ENCODE measurements around the gene GARNL3.

Gene GARNL3

DNA sequence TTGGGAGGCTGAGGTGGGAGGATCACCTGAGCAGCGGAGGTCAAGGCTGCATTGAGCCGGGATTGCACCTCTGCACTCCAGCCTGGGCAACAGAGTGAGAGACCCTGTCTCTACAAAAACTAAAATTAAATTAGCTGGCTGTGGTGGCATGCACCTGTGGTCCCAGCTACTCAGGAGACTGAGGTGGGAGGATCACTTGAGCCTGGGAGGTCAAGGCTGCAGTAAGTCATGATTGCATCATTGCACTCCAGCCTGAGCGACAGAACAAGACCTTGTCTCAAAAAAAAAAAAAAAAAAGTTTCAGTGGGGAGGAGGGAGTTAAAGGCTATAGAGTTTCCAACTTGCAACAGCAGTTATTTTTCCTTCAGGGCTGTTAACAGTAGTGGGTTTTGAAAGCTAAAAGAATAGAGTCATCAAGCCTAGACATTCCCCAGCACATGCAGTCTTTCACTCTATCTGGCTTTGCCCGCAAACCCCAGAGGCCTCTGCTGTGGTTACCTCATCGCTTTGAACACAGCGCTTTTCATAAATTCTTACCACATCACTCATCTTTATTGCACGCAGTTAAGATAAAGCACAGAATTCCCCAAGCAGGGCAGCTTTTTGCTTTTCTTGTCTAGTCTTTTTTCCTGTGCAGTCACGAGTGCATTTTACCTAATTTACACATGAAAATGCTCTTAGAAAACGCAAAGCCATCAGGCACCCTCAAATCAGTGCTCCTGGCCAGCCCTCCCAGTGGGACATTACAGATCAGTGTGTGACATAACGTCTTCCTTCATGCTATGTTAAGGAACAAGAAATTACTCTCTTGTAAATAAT is 123.7 kb downstream of the GARNL3 start:
- DNase-seq = peak; percentile 87

DNA sequence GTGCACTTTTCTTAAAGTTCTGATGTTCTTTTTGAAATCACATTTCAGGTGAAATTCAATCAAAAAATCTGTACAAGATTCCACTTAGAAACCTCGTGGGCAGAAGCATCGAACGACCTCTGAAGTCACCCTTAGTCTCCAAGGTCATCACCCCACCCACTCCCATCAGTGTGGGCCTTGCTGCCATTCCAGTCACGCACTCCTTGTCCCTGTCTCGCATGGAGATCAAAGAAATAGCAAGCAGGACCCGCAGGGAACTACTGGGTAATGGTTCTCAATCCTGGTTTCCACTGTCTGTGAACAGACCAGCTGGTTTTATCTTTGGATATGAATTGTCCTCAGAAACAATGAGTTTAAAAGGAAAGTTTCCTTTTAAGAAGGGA is 124.3 kb downstream of the GARNL3 start:
- no peak for DNase-seq

- DNase-seq = no peak
These were observed 125.0 kb downstream of the GARNL3 start for GRCh38 chr9:127389381-127390247.

- no peak for DNase-seq
These were observed 125.6 kb downstream of the GARNL3 start for GRCh38 chr9:127390248-127390545.

DNA sequence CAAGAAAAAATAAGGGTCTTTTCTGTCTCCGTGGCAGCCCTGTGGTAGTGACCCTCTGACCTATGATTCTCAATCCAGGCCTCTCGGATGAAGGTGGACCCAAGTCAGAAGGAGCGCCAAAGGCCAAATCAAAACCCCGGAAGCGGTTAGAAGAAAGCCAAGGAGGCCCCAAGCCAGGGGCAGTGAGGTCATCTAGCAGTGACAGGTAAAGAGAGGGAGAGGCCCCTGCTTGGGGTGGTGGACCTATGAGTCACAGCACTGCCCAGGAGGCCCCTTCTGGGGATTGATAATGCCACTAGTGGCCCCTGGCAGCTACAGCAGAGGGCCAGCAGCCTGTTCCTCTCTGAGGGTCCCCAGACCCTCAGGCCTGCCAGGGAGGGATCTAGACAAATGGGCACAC is 126.0 kb downstream of the GARNL3 start:
- DNase-seq = no peak

- no peak for DNase-seq
These were observed 127.6 kb downstream of the GARNL3 start for GRCh38 chr9:127392166-127392565.

DNA sequence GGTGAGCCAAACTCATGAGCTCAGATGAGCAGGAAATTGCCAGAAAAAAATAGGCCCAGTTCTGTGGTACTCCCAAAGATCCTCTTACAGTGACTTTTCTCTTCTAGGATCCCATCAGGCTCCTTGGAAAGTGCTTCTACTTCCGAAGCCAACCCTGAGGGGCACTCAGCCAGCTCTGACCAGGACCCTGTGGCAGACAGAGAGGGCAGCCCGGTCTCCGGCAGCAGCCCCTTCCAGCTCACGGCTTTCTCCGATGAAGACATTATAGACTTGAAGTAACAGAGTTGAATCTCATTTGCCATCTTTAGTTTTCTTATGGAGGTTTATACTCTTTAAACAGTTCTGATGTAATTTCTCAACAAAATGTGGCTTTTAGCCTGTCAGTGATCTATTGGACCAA is 128.4 kb downstream of the GARNL3 start:
- no peak for DNase-seq

GRCh38 chr9:127393645-127394044 is 129.1 kb downstream of the GARNL3 start:
- DNase-seq = no peak

GRCh38 chr9:127395497-127396252 is 131.1 kb downstream of the GARNL3 start:
- DNase-seq = no peak

- no peak for DNase-seq
These were observed 131.8 kb downstream of the GARNL3 start for GRCh38 chr9:127396253-127396807.

DNA sequence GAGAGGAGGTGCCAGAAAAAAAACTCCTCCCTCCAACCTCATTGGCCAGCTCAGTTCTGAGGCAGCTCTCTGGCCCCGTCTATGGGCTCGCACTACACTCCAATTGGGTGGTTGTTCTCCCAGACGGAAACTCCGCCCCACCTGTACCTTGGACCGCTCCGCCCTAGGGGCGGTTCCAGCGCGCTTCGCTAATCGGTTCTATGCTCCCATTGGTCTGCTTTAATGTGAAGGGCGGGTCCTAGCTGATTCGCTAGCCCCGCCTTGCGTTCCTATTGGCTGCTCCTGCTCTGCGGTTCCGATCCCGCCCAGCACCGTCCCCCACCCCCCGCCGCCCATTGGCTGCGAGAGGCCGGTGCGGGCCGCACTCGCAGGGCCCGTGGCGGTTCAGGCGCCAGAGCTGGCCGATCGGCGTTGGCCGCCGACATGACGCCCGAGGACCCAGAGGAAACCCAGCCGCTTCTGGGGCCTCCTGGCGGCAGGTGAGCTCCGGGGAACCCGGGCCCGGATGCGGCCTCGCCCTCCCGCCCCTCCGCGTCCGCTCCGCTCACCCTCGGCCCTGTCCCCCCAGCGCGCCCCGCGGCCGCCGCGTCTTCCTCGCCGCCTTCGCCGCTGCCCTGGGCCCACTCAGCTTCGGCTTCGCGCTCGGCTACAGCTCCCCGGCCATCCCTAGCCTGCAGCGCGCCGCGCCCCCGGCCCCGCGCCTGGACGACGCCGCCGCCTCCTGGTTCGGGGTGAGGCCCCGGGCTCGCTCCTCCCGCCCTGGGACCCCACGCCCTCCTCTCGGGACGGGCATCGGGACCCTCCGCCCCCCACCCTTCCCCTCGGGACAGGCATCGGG is 132.5 kb downstream of the GARNL3 start, which contains the start of gene SLC2A8:
TSS of gene SLC2A8 (plus strand) at position 362 of the 838 bp plus-strand sequence. CDS start at position 424, 62 bp downstream.
- DNase-seq = peak; percentile 91

DNA sequence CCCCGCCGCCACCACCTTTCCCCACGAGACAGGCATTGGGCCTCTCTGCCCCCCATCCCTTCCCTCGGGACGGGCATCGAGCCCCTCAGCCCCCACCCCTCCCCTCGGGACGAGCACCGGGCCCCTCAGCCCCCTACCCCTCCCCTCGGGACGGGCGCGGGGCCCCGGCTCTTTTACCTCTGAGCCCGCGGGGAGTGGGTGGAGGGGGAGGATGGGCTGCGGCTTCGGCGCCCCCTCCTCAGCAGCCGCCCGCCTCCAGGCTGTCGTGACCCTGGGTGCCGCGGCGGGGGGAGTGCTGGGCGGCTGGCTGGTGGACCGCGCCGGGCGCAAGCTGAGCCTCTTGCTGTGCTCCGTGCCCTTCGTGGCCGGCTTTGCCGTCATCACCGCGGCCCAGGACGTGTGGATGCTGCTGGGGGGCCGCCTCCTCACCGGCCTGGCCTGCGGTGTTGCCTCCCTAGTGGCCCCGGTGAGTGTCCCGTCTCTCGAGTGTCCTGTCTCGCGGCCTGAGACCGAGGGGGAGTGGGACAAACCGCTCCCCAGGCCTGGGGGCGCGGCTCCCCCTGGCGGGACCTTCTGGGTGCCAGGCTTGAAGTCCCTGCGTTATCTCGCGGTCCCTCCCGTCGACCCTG is 133.2 kb downstream of the GARNL3 start:
- peak; percentile 38 for DNase-seq

GRCh38 chr9:127398275-127398647 is 133.7 kb downstream of the GARNL3 start:
- DNase-seq = no peak

- DNase-seq = no peak
These were observed 134.3 kb downstream of the GARNL3 start for GRCh38 chr9:127398715-127399400.

GRCh38 chr9:127399736-127400269 is 135.2 kb downstream of the GARNL3 start:
- DNase-seq = no peak

DNA sequence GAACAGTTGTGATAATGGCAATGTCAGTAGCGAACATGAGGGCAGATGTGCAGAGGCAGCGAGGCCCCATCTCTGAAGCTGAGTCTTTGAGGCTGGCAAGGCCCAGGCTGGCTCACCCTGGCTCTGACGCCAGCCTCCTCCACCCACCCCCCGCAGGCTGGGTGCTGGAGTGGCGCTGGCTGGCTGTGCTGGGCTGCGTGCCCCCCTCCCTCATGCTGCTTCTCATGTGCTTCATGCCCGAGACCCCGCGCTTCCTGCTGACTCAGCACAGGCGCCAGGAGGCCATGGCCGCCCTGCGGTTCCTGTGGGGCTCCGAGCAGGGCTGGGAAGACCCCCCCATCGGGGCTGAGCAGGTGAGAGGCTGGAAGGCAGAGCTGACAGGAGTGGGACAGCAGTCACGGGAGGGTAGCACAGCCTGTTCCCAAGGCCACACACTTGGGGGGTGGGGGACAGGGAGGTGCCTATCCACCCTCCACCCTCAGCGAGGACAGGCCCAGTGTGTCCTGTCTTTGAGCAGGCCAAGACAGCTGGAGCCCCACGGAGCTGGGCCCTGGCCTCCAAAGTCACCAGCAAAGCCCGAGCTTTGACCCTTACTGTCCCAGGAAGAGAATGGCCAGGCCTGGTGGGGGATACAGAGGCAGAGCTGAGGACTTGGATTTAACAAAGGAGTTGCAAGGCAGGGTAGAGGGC is 138.0 kb downstream of the GARNL3 start:
- no peak for DNase-seq

DNA sequence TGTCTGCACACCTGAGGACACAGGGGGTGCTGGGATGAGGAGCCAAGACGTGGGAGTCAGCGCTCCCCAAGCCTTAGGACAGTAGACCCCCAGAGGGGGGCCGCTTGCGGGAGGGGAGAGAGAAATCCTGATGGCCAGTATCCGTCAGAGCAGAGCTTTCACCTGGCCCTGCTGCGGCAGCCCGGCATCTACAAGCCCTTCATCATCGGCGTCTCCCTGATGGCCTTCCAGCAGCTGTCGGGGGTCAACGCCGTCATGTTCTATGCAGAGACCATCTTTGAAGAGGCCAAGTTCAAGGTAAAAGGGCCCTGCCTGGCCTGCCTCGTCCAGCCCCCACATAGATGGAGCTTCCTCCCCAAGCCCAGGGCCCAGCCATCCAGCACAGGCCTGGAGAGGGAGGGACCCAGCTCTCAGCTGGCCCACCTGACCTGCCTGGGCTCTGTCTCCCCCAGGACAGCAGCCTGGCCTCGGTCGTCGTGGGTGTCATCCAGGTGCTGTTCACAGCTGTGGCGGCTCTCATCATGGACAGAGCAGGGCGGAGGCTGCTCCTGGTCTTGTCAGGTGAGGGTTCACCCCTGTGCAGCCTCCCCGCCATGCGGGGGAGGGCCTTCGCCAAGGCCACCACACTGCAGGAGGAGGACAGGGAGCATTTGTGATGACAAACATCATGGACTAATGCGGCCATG is 139.1 kb downstream of the GARNL3 start:
- DNase-seq = no peak

GRCh38 chr9:127404631-127405030 is 140.1 kb downstream of the GARNL3 start:
- DNase-seq = no peak

GRCh38 chr9:127405344-127406125 is 141.0 kb downstream of the GARNL3 start:
- no peak for DNase-seq

Measured in stimulated activated CD4-positive, alpha-beta T cell treated with anti-CD3 and anti-CD28 coated beads, Interleukin-15, amount 100 ng/mL, for 24 hours (primary cell).